Right atrium auricular region (tissue), 2 donors: ENCODE data around the gene VEPH1. TPM values are rescaled to one million over a fixed set of nuclear protein-coding genes. Genes with fewer than 3 reads are reported as not detected.

Experiments
- DNase-seq: peaks from one replicate; pipeline ENCODE4 v3.0.0-alpha.2; 2019; ENCODE audit warnings: low spot score
- H3K27ac ChIP-seq, 2 donors: fragments of 200-600 bp; sonication (generic); 1 replicate in 1 of 2; 2 replicates in 1 of 2; pipeline ENCODE4 v1.5.1; 2016 to 2019
- H3K27me3 ChIP-seq, 2 donors: fragments of 200-600 bp; sonication (generic); one replicate each; pipeline versions ENCODE4 v1.5.1 to v1.6.0; 2017 to 2019
- H3K36me3 ChIP-seq: fragments of 200-600 bp; sonication (generic); one replicate; pipeline ENCODE4 v1.5.1; 2016
- H3K4me1 ChIP-seq, 2 donors: fragments of 200-600 bp; sonication (generic); one replicate each; pipeline versions ENCODE4 v1.5.1 to v1.6.0; 2017 to 2019
- H3K4me3 ChIP-seq, 2 donors: fragments of 200-600 bp; sonication (generic); 1 replicate in 1 of 2; 2 replicates in 1 of 2; pipeline ENCODE4 v1.5.1; 2017 to 2019; ENCODE audit warnings: mild to moderate bottlenecking in 1 of 2, moderate library complexity in 1 of 2
- H3K9me3 ChIP-seq, 2 donors: fragments of 200-600 bp; sonication (generic); one replicate each; pipeline ENCODE4 v1.5.1; 2019
- CTCF ChIP-seq, 2 donors: fragments of 200-600 bp; sonication (generic); IDR thresholded peaks; one replicate each; pipeline ENCODE4 v1.5.1; 2019; ENCODE audit warnings: antibody characterized with exemption in 2 of 2
- total RNA-seq, 2 donors: library from RNA; depleted of rRNA; stranded (reverse); fragments of >200 nt; gene quantifications; one replicate each; pipeline ENCODE4 v1.1.0, GENCODE V29; 2016

Gene VEPH1
- total RNA-seq, 2 donors from 2014 or later: 0.48 to 0.86 TPM

- no peaks in the 10 kb centered on the region for H3K27me3 ChIP-seq
- H3K36me3 ChIP-seq: no peaks in the 10 kb centered on the region
- DNase-seq: no peak
- no peak for TF ChIP-seq CTCF (IDR thresholded peaks at IDR 0.05)
- H3K9me3 ChIP-seq: no peaks in the 10 kb centered on the region
- H3K27ac ChIP-seq: no peak overlapping the region
- no peaks in the 10 kb centered on the region for H3K4me1 ChIP-seq
- H3K4me3 ChIP-seq: no peak overlapping the region
These were observed 9.3 kb upstream of the VEPH1 start for GRCh38 chr3:157512534-157512933.

- no peaks in the 10 kb centered on the region for H3K9me3 ChIP-seq
- no peaks in the 10 kb centered on the region for H3K4me1 ChIP-seq
These were observed 5.2 kb upstream of the VEPH1 start for GRCh38 chr3:157508461-157508860.

GRCh38 chr3:157501863-157502262, 1.4 kb downstream of the VEPH1 start:
- Histone ChIP-seq H3K36me3 (no peaks in the 10 kb centered on the region), H3K4me3 (no peak overlapping the region), H3K27me3 (no peaks in the 10 kb centered on the region), H3K4me1 (peaks cover 0 to 10% of the 10 kb centered on the region in 2 donors), H3K27ac (no peak overlapping the region), H3K9me3 (no peaks in the 10 kb centered on the region)
- DNase-seq: no peak
- no peak for TF ChIP-seq CTCF (IDR thresholded peaks at IDR 0.05)

More at GRCh38 chr3:157508461-157508860, 5.2 kb upstream of the VEPH1 start:
- TF ChIP-seq CTCF (IDR thresholded peaks at IDR 0.05): no peak
- DNase-seq: no peak
- H3K27me3 ChIP-seq: no peaks in the 10 kb centered on the region
- no peak overlapping the region for H3K27ac ChIP-seq
- no peaks in the 10 kb centered on the region for H3K36me3 ChIP-seq
- H3K4me3 ChIP-seq: no peak overlapping the region

GRCh38 chr3:157500232-157500631, 3.0 kb downstream of the VEPH1 start:
- no peak for TF ChIP-seq CTCF (IDR thresholded peaks at IDR 0.05)
- no peaks in the 10 kb centered on the region for H3K36me3 ChIP-seq
- DNase-seq: no peak
- no peak overlapping the region for H3K27ac ChIP-seq
- no peak overlapping the region for H3K4me3 ChIP-seq
- no peaks in the 10 kb centered on the region for H3K9me3 ChIP-seq
- peaks cover 0 to 10% of the 10 kb centered on the region in 2 donors for H3K4me1 ChIP-seq
- H3K27me3 ChIP-seq: no peaks in the 10 kb centered on the region

- Histone ChIP-seq H3K36me3 (no peaks in the 10 kb centered on the region), H3K27ac (no peak overlapping the region), H3K9me3 (no peaks in the 10 kb centered on the region), H3K4me3 (peak overlapping the region; percentile 20 to 41), H3K27me3 (no peaks in the 10 kb centered on the region), H3K4me1 (peaks cover 0 to 10% of the 10 kb centered on the region in 2 donors)
- DNase-seq: no peak
- no peak for TF ChIP-seq CTCF (IDR thresholded peaks at IDR 0.05)
These were observed 3.8 kb downstream of the VEPH1 start for GRCh38 chr3:157499342-157499963.

GRCh38 chr3:157498371-157498770, 4.8 kb downstream of the VEPH1 start:
- DNase-seq: no peak
- Histone ChIP-seq H3K9me3 (no peaks in the 10 kb centered on the region), H3K4me3 (no peak overlapping the region), H3K4me1 (peaks cover 0 to 10% of the 10 kb centered on the region in 2 donors), H3K27me3 (no peaks in the 10 kb centered on the region), H3K36me3 (no peaks in the 10 kb centered on the region), H3K27ac (no peak overlapping the region)
- TF ChIP-seq CTCF (IDR thresholded peaks at IDR 0.05): no peak
